HPDE6-E6E7 (cell line): ENCODE results near the gene PTGDS.
"Not testable (repeated sequence)": the region's sequence is repeated elsewhere in the genome, so short reads cannot be mapped to it uniquely, and the experiment has no call there.

Experiments used
- DNase-seq: peaks from one replicate; pipeline ENCODE4 v3.0.0; 2011; ENCODE audit warnings: missing footprints; ENCODE audit errors: extremely low spot score

The PTGDS gene

DNA sequence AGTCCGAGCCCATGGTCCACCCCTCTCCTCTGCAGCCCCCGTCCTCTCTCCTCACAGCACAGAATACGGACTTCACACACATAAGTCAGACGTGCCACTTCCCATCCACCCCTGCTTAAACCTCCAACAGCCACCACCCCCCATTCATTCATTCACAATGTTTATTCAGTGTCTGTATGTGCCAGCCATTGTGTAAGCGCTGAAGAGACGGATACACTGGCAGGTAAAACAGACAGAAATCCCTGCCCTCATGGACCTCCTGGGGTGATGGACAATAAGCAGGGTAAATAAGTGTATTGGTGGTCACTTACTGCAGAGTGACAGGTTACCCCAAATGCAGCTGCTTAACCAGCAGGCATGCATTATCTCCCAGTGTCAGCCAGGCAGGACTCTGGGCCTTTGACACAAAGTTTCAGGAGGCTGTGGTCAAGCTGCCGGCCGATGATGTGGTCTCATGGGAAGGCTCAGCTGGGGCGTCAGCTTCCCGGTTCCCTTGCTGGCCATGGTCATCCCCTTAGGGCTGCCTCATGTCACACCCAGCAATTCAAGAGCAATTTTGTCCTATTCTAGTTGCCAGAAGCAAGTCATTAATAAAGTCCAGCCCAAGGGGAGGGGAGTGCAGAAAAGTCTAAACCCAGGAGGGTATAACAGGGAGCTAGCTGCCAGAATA lies 13.1 kb downstream of the PTGDS start:
- no peak for DNase-seq

DNA sequence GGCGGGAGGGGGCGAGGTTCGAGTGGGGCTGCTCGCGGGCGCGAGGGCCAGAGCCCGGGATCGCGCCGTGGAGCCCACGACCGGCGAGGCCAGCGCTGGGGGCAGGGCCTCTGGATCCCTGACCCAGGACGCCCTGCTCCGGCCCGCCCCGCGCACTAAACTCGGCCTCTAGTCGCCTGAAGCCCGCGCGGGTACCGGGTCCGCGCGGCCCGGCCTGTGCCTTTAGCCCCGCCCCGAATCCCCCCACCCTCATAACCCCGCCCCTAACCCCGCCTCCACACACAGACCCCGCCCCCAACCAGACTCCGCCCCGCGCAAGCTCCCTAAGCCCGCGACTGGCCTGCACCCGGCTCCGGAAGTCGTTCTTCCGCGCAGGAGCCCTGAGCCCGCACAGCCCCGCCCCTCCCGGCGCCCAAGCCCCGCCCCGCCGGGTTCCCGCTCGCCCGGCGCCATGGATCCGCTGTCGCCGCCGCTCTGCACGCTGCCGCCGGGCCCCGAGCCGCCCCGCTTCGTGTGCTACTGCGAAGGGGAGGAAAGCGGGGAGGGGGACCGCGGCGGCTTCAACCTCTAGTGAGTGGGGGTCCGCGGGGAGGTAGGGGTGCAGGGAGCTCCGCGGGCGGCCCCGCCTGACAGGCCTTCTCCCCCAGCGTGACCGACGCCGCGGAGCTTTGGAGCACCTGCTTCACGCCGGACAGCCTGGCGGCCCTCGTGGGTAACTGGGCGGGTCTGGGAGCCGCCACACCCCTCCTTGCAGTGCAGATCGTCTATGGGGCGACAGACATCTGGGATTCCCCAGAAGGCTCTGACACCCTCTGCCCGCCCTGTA lies 14.9 kb downstream of the PTGDS start, which contains the start of gene PAXX:
TSS of gene PAXX (plus strand) at position 430 of the 826 bp plus-strand sequence. CDS start at position 452, 22 bp downstream.
- peak; percentile 94 for DNase-seq

DNA sequence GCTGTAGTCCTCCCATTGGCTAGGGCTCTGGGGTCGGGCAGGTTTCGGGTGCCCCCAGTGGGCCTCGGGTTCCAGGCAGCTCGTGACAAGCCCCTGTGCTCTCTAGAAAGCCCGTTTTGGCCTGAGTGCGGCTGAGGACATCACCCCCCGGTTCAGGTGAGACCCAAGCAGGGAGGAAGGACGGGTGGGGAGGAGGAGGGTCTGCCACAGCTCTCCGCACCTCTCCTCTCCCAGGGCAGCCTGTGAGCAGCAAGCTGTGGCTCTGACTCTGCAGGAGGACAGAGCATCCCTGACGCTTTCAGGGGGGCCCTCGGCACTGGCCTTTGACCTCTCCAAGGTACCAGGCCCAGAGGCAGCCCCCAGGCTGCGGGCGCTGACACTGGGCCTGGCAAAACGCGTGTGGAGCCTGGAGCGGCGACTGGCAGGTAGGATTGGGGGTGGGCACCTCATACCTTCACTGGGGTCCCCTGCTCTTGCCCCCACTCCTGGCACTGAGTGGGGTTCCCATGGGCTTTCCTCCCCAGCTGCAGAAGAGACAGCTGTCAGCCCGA lies 15.6 kb downstream of the PTGDS start:
- no peak for DNase-seq

DNA sequence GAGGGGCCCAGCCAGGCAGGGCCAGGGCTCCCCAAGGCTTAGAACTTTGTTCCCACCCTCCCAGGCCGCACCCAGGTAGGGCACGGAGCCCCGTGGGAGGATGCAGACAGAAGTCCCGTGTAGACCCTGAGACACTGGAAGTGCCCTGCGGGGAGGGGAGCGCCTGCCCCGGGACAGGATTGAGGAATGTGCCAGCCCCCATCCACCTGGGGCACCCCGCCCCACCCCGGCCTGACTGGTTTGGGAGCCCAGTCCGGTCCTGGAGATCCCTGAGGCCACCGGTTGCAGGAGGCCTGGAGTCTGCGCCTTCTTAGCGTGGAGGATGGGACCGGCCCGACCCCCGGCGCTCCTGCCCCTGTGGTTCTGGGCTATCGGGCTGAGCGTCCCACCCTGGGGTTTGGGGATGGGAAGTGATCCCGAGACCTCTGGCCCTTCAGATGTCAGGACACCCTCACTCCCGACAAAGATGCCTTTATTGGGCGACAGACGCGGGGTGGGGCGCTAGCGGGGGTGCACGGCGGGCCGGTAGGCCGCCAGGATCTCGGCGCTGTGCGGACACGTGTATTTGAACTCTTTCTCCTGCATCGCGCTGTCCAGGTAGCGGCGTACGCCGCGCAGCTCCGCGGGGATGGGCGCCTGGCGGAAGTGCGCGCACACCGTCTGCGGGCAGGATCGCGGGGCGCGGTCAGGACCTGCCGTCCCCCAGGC lies 17.0 kb downstream of the PTGDS start:
- no peak for DNase-seq

DNA sequence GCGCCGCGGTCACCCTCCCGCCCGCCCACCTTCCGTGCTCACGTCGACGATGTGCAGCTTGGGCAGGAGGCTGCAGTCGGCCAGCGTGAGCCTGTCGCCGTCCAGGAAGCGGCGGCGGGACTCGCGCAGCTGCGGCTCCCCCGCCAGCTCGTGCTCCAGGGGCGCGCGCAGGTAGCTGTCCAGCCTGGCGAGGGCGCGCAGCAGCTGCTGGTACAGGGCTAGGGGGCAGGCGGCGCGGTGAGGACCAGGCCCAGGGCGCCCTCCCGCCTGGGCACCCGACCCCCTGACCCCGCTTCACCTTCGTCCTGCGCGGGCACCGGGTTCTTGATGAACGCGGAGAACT lies 17.6 kb downstream of the PTGDS start:
- DNase-seq, result no peak

DNA sequence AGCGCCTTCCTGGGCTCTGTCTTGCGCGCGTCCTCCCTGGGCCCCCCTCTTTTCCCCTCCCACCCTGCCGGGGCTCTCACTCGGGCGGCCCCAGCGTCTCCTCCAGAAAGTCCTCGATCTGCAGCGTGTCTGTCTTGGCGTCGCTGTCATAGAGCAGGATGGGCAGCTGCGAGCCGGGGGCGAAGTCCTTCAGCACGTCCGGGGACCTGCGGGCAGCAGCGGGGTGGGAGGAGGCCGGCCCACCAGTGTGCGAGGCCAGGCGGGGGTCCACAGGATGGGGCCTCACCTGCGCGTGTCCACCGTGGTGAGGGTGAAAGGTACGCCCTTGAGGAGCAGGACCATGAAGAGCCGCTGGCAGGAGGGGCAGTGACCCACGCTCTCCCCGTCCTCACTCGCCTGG lies 18.1 kb downstream of the PTGDS start:
- DNase-seq, result no peak

DNA sequence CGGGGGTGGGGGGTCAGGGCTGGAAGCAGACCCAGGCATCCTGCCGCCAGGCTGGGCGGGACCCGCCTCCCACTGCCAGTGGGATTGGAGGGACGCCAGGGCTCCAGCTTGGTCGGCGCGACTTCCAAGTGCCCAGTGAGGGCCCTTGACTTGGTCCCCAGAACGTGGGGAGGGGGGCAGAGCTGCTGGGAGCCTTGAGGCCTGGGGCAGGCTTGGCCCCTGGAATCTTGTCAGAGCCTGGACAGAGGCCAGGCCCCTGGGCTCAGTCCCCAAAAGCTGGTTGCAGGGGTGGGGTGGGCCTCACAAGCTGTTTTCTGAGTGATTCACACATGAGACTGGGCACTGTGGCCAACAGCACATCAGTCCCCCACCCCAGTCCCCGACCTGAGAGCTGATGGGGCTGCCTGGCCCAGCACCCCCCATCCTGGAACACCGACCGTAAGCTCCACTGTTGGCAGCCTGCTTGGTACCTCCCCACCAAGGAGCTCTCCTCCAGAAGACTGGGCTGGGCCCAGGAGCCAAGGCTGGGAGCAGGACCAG lies 18.5 kb downstream of the PTGDS start:
- DNase-seq, result no peak

DNA sequence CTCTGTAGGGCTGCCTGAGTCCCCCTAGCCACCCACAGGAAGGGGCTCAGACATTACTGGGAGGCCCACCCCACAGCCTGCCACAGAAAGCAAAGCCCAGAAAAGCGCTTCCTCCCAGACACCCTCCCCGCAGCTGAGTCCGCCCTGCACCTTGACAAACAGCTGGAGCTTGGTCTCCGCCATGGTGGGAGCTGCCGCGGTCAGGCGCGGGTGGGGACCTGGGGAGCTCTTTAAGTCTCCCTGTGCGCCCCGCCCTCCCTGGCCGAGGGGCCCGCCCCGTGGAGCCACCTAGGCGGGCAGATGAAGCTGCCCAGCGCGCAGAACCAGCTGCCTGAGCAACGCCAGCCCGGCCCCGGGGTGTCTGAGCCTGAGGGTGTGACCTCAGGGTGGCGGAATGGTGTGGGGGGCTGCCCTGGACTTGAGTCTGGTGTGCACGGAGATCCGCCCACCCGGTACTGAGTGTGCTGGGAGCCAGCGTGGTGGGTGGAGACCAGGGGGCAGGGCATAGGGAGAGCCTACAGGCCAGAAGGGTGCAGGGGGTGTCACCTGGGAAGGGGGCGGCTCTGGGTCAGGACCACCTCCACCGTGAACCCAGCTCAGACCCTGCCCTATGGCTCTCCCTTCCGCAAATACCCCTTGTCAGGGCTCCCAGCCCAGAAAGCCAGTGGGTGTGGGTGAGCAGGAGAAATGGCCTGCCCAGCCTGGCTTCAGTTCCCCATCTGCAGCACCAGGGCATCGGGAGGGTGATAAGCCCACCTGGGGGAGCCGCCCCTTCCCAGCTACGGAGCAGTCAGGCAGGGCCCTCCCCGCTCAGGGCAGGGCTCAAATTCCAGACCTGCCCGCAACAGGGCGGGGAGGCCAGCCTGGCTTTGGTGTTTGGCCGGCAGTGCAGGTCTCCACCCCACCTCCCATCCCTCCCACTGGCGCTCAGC lies 19.3 kb downstream of the PTGDS start, which contains the start of gene CLIC3:
TSS of gene CLIC3 (minus strand) at position 208 of the 932 bp plus-strand sequence. CDS start at position 183, 25 bp downstream.
- DNase-seq, result peak; percentile 55

DNA sequence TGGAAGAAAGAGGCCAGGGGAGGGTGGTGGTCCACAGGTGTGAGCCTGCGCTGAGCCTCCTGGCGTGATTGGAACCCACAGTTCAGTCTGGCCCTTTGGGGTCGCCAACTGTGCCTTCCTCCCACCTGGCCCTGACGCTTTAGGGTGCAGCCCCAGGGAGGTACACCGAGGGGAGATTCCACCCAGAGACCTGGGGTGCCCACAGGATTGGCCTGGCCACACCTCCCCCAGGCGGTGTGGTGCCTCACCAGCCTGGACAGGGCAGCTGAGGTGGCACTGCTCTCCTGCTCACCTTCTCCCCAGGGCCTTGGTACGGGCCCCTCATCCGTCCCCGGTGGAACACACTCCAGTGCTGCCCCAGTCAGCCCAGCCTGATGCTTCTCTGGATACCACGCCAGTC lies 20.1 kb downstream of the PTGDS start:
- DNase-seq, result no peak

DNA sequence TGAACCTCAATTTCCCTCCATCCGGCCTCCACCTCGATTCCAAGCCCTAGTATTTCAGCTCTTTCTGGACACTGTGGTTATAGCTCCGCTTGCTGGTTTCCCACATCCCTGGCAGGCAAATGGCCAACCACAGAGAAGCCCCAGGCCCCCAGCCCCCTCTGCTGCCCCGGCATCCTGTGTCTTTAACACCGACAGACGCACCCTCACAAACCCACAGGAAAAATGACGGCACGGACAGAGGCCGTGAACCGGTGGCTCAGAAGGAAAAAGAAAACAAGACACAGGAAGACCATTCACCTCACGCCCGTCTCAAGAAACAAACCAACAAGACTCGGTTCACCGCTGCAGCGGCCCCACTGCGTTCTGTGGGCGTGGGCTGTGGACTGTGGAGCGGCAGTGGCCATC lies 20.5 kb downstream of the PTGDS start:
- no peak for DNase-seq

DNA sequence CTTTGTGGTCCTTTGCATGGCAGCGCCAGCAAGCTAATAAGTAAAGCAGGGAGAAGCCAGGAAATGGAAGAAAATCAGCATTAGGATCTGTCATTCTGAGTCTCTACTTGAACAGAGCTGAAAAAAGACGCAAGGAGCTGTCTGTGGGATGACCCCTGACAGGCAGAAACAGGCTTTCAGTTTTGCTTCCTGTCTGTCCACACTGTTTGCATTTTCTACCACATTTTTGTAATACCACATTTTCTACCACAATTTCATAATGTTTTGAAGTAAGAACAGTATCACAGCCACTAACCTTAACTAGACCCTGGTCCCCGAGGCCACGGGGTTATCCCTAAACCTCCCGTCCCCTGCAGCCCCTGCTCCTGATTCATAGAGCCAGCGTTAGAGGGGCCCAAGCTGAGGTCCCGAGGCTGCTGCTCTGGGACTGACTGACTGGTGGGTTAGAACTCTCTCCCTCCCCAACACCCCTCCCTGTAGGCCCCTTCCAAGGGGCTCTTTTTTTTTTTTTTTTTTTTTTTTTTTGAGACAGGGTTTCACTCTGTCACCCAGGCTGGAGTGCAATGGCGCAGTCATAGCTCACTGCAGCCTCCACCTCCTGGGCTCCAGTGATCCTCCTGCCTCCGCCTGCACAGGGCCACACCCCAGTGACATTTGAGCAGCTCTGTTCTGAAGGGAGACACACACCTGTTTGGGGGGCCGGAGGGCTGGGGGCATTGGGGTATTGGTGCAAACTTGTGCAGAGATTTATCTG lies 23.1 kb downstream of the PTGDS start:
- DNase-seq, result peak; percentile 37

DNA sequence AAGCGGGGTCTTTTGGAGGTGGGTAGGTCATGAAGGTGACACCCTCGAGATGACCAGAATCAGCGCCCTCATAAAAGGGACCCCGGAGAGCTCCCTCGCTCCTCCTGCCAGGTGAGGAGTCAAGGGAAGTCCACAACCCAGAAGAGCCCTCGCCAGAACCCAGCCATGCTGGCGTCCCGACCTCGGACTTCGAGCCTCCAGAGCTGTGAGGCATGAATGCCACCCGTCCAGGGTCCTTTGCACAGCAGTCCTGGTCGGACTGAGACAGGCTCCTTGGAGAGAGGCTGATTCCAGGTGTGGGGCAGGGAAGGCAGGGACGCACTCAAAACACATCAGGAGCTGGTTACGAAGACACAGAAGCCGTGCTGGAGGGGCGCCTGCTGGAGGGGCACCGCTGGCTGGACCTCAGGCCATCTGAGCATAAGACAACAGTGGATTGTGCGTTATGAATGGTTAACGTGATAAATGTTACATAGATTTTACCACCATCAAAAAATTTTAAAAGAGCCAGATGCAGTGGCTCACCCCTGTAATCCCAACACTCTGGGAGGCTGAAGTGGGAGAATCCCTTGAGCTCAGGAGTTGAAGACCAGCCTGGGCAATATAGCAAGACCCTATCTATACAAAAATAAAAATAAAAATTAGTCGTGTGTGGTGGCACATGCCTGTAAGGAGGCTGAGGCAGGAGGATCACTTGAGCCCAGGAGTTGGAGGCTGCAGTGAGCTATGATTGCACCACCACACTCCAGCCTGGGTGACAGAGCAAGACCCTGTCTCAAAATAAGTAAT lies 24.7 kb downstream of the PTGDS start:
- no peak for DNase-seq

DNA sequence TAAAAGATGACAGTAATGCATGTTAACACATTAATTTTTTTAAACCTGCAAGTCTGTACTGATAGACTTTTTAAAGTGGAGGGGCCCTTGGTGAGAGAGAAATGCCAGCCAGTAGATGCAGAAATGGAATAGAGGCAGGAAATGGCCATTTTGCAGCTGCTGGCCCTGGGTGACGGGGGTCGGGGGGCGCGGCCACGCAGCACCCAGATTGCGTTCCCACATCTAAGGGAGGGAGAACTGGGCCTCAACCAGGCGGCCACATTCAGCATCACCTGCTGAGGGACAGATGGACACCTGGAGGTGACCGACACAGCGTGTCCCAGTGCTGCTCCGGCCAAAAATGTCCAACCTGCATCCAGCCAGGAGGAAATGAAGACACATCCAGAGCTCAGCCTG lies 25.3 kb downstream of the PTGDS start:
- no peak for DNase-seq

DNA sequence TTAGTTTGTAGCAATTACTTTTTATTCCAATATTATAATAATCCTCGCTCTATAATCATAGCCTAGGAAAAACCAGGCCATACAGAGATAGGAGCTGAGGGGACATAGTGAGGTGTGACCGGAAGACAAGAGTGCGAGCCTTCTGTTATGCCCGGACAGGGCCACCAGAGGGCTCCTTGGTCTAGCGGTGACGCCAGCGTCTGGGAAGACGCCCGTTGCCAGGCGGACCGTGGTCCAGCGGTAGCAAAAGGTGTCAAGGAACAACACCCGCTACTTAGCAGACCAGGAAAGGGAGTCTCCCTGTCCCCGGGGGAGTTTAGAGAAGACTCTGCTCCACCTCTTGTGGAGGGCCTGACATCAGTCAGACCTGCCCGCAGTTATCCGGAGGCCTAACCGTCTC lies 27.0 kb downstream of the PTGDS start:
- not testable (repeated sequence) for DNase-seq

DNA sequence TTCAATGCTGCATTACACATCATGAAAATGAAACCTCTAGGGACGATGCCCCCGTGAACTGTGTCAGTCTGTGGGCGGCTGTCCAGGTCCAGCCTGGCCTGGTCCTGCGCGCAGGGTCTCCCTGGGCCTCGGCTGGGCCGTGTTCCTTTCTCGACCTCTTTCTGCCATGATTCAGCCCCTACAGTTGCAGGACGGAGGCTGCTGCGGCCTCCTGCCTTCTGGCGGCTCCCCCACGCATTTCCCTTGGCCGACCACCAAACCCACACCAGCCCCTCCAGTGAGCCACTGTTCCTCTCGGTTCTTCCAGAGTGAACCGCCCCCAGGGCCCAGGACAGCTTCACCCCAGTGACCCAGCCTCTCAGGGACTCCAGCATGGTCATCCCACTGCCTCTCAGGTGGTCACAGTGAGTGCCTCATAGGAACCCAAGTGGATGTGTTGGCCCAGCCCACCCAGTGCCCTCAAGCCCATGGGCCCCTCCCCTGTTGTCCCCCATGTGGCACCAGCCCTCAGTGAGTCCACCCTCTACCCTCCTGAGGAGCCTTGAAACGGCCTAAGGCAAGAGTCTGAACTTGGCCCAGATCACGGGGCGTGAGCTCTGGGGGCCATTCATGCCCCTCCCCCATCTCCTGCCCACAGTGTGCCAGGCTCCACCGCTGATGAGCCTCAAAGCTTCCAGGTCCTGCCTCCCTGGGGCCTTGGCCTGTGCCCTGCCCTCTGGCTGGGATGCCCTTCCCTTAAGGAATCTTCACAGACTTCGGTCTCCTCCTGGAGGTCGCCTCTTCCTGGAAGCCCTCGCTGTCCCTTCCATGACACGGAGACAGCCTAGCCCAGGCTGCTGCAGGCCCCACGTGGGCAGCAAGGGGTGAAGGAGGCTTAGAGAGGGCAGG lies 29.1 kb downstream of the PTGDS start:
- no peak for DNase-seq

DNA sequence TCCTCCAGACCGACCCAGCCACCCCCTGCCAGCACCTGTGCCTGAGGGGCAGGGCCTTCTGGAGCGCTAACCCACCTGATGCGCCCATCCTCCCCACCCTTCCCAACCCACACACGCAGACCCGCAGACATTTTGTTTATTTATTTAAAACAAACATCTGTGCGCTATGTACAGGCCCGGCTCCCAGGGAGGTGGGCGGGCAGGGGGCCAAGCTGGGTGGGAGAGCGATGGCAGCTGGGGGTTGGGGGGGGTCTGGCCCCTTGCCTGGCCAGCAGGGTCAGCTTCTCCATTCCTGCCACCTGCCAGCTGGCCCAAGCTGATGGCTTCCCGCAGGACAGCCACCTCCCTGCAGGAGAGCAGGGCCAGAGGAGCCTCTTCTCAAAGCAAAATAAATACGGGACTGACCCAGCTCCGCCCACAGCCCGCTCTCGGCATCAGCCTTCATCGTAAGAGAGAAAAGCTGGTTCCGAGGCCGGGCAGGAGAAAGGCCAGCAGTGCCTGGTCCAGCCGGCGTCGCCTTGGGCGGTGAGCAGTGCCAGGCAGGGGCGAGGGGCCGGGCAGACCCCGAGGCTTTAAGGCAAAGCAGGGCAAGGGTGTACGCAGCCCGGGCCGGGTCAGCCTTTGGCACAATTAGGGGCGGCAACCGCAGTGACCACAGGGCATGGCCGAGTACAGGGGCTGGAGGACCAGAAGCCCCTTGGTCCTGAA lies 30.0 kb downstream of the PTGDS start:
- no peak for DNase-seq

DNA sequence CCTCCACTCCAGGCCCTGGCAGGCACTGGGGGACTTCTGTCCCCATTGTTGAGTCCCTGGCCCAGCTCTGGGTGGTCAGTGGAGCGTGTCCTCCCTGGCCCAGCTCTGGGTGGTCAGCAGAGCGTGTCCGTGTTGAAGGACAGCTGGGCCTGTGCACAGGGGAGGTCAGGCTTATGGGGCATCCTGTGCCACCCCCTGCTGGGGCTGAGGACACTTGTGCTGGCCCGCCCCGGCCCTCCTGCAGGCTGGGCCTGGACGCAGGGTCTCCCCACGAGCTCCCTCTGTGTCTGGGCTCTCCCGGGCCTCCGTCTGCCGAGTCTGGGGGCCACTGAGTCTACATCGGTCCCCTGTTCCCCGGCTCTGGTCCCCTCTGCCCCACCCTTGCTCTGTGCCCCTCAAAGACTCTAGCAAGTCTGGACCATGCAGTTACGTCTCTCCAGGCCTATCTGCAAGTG lies 30.5 kb downstream of the PTGDS start:
- no peak for DNase-seq

DNA sequence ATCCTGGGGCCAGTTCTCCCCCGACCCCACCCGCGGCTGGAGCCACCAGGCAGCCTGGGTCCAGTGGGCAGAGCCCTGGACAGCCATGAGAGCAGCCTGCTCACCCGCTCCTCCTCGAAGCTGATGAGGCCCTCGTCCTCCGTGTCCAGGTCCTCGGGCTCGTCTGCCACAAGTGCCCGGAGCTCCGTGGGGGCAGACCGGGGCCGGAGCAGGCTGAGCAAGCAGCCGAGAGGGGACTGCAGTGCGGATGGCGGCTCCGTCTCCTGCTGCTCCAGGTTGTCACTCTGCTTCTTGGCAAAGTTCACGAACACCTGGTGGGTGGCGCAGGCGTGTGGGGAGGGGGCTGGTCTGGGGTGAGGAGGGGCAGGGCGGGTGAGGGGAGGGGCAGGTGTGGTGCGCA lies 31.0 kb downstream of the PTGDS start:
- no peak for DNase-seq
